HEK293T (cell line): Measurements from ENCODE around the gene FAM89A.

Experiments
- BHLHE40 ChIP-seq: fragments of 450-650 bp; IDR thresholded peaks from 2 replicates; pipeline ENCODE4 v1.6.1; 2016; ENCODE audit warnings: mild to moderate bottlenecking, moderate library complexity, borderline replicate concordance
- FOXA1 ChIP-seq: fragments of 450-650 bp; IDR thresholded peaks from 2 replicates; pipeline ENCODE4 v1.6.1; 2016; ENCODE audit warnings: mild to moderate bottlenecking
- FOXM1 ChIP-seq: fragments of 450-650 bp; IDR thresholded peaks from 2 replicates; pipeline ENCODE4 v1.6.1; 2017; ENCODE audit warnings: mild to moderate bottlenecking, borderline replicate concordance
- SP1 ChIP-seq: fragments of 450-650 bp; IDR thresholded peaks from 2 replicates; pipeline ENCODE4 v1.6.1; 2017

DNA sequence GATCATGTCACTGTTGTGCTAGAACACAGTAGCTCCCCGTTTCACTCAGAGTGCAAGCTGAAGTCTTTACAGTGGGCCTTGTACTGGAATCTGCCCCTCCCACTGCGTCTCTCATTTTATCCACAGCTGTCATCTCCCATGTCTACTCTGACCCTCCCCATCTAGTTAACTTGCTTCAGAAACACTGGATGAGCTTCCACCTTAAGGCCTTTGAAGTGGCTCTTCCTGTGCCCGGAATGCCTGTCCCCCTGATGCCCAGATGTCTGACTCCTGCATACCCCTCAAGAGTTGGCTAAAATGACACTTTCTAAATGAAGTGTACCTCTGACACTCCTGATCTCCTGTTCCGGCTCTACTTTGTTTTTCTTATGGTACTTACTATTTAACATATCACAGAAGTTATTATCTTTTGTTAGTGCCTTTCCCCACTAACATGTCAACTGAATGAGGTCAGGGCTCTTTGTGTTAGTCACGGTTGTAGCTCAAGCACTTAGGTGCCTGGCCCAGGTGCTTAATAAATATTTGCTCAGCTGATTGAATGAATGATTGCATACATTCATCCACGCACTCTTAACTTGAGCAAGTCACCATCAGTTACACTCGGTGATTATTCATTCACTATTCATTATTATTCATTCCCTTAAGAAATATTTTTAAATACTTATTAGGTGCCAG is 47.8 kb downstream of the FAM89A start:
- no peak for TF ChIP-seq FOXA1
- TF ChIP-seq SP1: no peak
- no peak for TF ChIP-seq BHLHE40
- TF ChIP-seq FOXM1: no peak
